Bladder microvascular endothelial cell (primary cell): ENCODE measurements around the gene NBPF1. TPM values are rescaled to one million over a fixed set of nuclear protein-coding genes. Genes with fewer than 3 reads are reported as not detected.

ENCODE experiments used
- total RNA-seq: library from RNA; depleted of rRNA; stranded (reverse); fragments of >200 nt; gene quantifications from 2 replicates; pipeline ENCODE4 v1.2.3, GENCODE V29; 2014

NBPF1 gene
- 21.4 and 35.6 TPM in 2 replicates for total RNA-seq

DNA sequence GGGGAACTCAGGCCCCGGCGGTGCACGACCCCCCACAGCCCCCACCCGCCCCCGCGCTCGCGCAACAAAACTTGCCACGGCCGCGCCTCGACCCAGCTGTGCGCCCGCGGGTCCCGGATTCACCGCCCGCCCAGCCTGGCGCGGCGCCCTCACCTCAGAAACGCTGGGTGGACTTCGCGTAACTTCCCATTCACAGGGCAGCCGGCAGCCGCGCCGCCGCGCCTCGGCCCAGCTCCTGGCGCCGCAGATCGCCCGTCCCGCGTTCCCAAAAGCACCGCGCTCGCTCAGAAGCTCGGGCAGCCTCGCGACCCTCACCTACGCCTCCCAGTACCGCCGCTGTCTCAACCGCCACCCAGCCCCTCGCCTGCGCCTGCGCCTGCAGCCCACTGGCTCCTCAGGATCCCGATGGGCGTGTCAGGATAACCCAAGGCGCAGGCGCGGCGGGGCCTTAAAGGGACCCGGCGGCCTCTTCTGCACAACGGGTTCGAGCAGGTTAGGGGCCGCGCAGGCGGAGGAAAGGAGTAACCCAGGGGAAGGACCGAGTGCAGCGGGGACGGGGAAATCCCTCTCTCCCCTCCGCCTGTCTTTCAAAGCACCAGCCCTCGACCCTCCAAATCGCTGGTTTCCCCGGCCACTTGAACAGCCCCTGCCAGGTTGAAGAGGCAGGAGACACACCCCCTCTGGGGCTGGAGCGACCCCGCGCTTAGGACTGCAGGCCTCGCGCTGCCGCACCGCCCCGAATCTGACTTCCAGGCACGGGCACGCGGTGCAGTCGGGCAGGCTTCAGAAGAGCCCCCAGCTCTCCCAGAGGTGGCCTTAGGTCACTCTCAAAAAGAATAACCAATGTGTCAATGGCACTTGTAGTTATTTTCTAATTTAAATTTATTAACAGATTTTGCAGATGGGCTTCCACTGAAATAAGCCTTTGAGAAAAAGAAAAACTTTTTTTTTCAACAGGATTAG lies at the start of gene NBPF1:
TSS of gene NBPF1 (minus strand) at position 380 of the 963 bp plus-strand sequence.

DNA sequence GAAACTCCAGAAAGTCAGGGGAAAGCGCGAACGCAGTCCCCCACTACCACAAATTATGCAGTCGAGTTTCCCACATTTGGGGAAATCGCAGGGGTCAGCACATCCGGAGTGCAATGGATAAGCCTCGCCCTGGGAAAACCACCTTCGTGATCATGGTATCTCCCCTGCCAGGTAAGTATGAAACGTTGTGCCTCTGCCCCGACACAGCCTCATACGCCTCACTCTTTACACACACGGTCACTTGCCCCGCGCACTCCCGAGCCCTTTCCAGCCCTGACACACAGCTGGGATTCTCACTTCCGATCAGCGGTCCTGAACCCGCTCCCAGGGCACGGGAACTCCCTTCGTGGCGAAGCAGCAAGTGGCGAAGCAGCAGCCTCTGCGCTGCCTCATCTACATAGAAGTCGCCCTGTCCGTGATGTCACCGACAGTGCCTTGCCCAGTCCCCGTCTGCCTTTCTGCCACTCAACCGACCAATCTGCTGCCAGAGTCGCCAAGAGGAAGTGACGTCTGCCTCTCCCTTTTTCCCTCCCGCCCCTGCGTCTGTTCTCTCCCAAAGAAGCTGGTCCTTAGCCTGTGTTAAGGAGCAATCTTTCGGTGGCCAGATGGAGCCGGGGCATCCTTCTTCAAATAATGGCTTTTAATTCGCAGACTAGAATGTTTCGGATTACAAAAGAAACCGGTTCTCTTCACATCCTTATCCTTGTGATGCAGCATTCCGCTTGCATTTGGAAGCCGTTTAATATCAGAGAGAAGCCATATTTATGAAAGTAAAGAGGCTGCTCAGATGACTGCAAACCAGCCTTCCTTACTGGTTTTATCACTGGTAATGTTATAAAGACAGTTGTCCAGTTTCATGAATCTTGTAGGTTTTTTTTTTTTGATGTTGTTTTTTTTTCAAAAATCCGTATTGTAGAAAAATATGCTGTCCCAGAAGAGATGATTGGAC lies 99.0 kb downstream of the NBPF1 start, which contains the start of gene RNU1-1:
TSS of gene RNU1-1 (minus strand) at position 179 of the 949 bp plus-strand sequence.

Other genes starting within 250 kb of the NBPF1 start
- gene SZRD1, start 246.3 kb downstream of the NBPF1 start, total RNA-seq = 17.3 and 30.5 TPM in 2 replicates
- gene SPATA21, start 176.1 kb downstream of the NBPF1 start, total RNA-seq = not detected in 2 replicates
- 167 and 188 TPM in 2 replicates for gene NECAP2, start 172.8 kb downstream of the NBPF1 start, total RNA-seq
- 509 and 6,751 TPM in 2 replicates for gene RNU1-1, start 99.3 kb downstream of the NBPF1 start, total RNA-seq
- 509 and 6,751 TPM in 2 replicates for gene RNU1-3, start 53.4 kb upstream of the NBPF1 start, total RNA-seq
- gene RNU1-4, start 127.0 kb upstream of the NBPF1 start, total RNA-seq = 509 and 6,751 TPM in 2 replicates